ENCODE measurements around the gene MYO3B.

GRCh38 chr2:170405326-170405725, 227.4 kb downstream of the MYO3B start:
- TF ChIP-seq CTCF (IDR thresholded peaks at IDR 0.05; ENCODE audit: borderline replicate concordance, extremely low read depth, low read length, poor library complexity, severe bottlenecking) = no peak
- TF ChIP-seq EZH2 (IDR thresholded peaks at IDR 0.05; ENCODE audit: borderline replicate concordance, low read depth, low read length, severe bottlenecking) = no peak

Measured in DND-41 (cell line).